H1 (cell line): Measurements from ENCODE around the gene LY9. TPM values are rescaled to one million over a fixed set of nuclear protein-coding genes. Genes with fewer than 3 reads are reported as not detected.

Experiments used
- CTCF ChIA-PET: fragments of 300-600 bp; sonication (Branson Sonifier 250); formaldehyde crosslinking; loops from one replicate; lab custom pipeline; 2021; ENCODE audit not compliant: partially characterized antibody; lab: Charles Lee
- POLR2A ChIA-PET: fragments of 300-600 bp; sonication (Branson Sonifier 250); formaldehyde crosslinking; loops from one replicate; lab custom pipeline; 2021; ENCODE audit warnings: inconsistent platforms; ENCODE audit not compliant: partially characterized antibody; lab: Charles Lee
- DNase-seq, 2 experiments: peaks; one replicate each; pipeline versions ENCODE4 v3.0.0 to v3.0.0-alpha.2; 2010 to 2022; ENCODE audit warnings: low spot score in 2 of 2, low read depth in 1 of 2, mixed read lengths in 1 of 2
- FAIRE-seq: peaks from 2 replicates; lab custom pipeline; 2011; peaks lifted over from hg19 to GRCh38; lab: Jason Lieb, UNC
- H2AFZ ChIP-seq: 2 replicates; pipeline ENCODE4 v1.8.1; 2012; ENCODE audit warnings: low read length, inconsistent platforms
- H2AK5ac ChIP-seq: 2 replicates; pipeline ENCODE4 v1.6.1; 2013; ENCODE audit warnings: low read depth, low read length
- H2BK120ac ChIP-seq: replicated peaks from 2 replicates; pipeline ENCODE3; 2013; ENCODE audit warnings: low read depth, low read length, inconsistent platforms
- H2BK12ac ChIP-seq: 2 replicates; pipeline ENCODE4 v1.6.1; 2013; ENCODE audit warnings: low read depth, low read length
- H2BK15ac ChIP-seq: 2 replicates; pipeline ENCODE4 v1.6.1; 2013; ENCODE audit warnings: low read length
- H2BK20ac ChIP-seq: 2 replicates; pipeline ENCODE4 v1.6.1; 2013; ENCODE audit warnings: low read length
- H2BK5ac ChIP-seq: 2 replicates; pipeline ENCODE4 v1.6.1; 2013; ENCODE audit warnings: low read depth, low read length
- H3K14ac ChIP-seq: 2 replicates; pipeline ENCODE4 v1.6.1; 2013; ENCODE audit warnings: inconsistent platforms; ENCODE audit not compliant: insufficient read length
- H3K18ac ChIP-seq: 2 replicates; pipeline ENCODE4 v1.6.1; 2013; ENCODE audit warnings: low read length; ENCODE audit errors: extremely low read depth
- H3K23ac ChIP-seq: 2 replicates; pipeline ENCODE4 v1.6.1; 2013; ENCODE audit warnings: inconsistent platforms; ENCODE audit not compliant: insufficient read length
- H3K23me2 ChIP-seq: 2 replicates; pipeline ENCODE4 v1.6.1; 2013; ENCODE audit warnings: low read depth, low read length
- H3K27ac ChIP-seq: 2 replicates; pipeline ENCODE4 v1.6.1; 2011; ENCODE audit warnings: low read depth, low read length, inconsistent platforms
- H3K27me3 ChIP-seq, 4 experiments: replicated peaks in 1 of 4; 1 replicate in 1 of 4; 2 replicates in 3 of 4; pipeline versions ENCODE4 v1.6.1 to v1.8.1; 2011 to 2013; ENCODE audit warnings: low read length in 3 of 4, mild to moderate bottlenecking in 3 of 4, inconsistent platforms in 2 of 4, mixed read lengths in 2 of 4, moderate library complexity in 1 of 4; ENCODE audit not compliant: control insufficient read depth in 3 of 4, insufficient read depth in 3 of 4; ENCODE audit errors: extremely low read depth in 1 of 4
- H3K36me3 ChIP-seq, 4 experiments: 2 replicates each; pipeline versions ENCODE4 v1.6.1 to v1.8.1; 2011 to 2013; ENCODE audit warnings: mild to moderate bottlenecking in 4 of 4, low read length in 3 of 4, moderate library complexity in 2 of 4, control low read depth in 1 of 4, inconsistent platforms in 1 of 4; ENCODE audit not compliant: insufficient read depth in 4 of 4, control insufficient read depth in 2 of 4
- H3K4ac ChIP-seq: replicated peaks from 2 replicates; pipeline ENCODE3; 2013; ENCODE audit warnings: low read length, low read depth, mixed read lengths, inconsistent platforms; ENCODE audit not compliant: insufficient read length
- H3K4me1 ChIP-seq, 4 experiments: replicated peaks in 1 of 4; 1 replicate in 1 of 4; 2 replicates in 3 of 4; pipeline versions ENCODE4 v1.6.1 to v1.8.1; 2011 to 2013; ENCODE audit warnings: low read length in 3 of 4, inconsistent platforms in 2 of 4, mixed read lengths in 1 of 4; ENCODE audit not compliant: insufficient read depth in 4 of 4, control insufficient read depth in 3 of 4
- H3K4me2 ChIP-seq, 2 experiments: 2 replicates each; pipeline versions ENCODE4 v1.6.1 to v1.8.1; 2011 to 2013; ENCODE audit warnings: low read depth in 2 of 2, low read length in 2 of 2, control low read depth in 1 of 2, inconsistent platforms in 1 of 2, mild to moderate bottlenecking in 1 of 2; ENCODE audit not compliant: insufficient read depth in 1 of 2
- H3K4me3 ChIP-seq, 4 experiments: fragments of 200-600, 300-600 bp in 1 of 4; sonication (generic), shearing (Covaris generic), sonication (Bioruptor Twin) in 1 of 4; 2 replicates each; pipeline versions ENCODE4 v1.5.1 to v1.8.1; 2011 to 2016; ENCODE audit warnings: low read length in 4 of 4, low read depth in 3 of 4, control low read depth in 2 of 4, inconsistent platforms in 2 of 4, mild to moderate bottlenecking in 2 of 4, mixed read lengths in 1 of 4, moderate library complexity in 1 of 4; ENCODE audit not compliant: insufficient read depth in 2 of 4; ENCODE audit errors: extremely low read depth in 1 of 4
- H3K56ac ChIP-seq: replicated peaks from 2 replicates; pipeline ENCODE3; 2013; ENCODE audit warnings: low read depth, mild to moderate bottlenecking, mixed read lengths, low read length, inconsistent platforms; ENCODE audit not compliant: insufficient read length
- H3K79me1 ChIP-seq: 2 replicates; pipeline ENCODE4 v1.6.1; 2013; ENCODE audit warnings: low read depth, low read length, control low read depth
- H3K79me2 ChIP-seq, 2 experiments: 2 replicates each; pipeline versions ENCODE4 v1.6.1 to v1.8.1; 2012 to 2013; ENCODE audit warnings: low read length in 2 of 2, mild to moderate bottlenecking in 2 of 2, inconsistent platforms in 1 of 2; ENCODE audit not compliant: insufficient read depth in 2 of 2, control insufficient read depth in 1 of 2
- H3K9ac ChIP-seq, 4 experiments: replicated peaks in 1 of 4; 1 replicate in 1 of 4; 2 replicates in 3 of 4; pipeline versions ENCODE4 v1.6.1 to v1.8.1; 2011 to 2013; ENCODE audit warnings: low read depth in 3 of 4, low read length in 3 of 4, control low read depth in 2 of 4, mild to moderate bottlenecking in 2 of 4, moderate library complexity in 2 of 4, inconsistent platforms in 1 of 4; ENCODE audit errors: extremely low read depth in 1 of 4
- H3K9me3 ChIP-seq, 2 experiments: 2 replicates each; pipeline versions ENCODE4 v1.6.1 to v1.8.1; 2012 to 2013; ENCODE audit warnings: mild to moderate bottlenecking in 2 of 2, moderate library complexity in 2 of 2, control low read depth in 1 of 2, inconsistent platforms in 1 of 2, low read depth in 1 of 2, low read length in 1 of 2, mixed read lengths in 1 of 2; ENCODE audit not compliant: insufficient read depth in 2 of 2
- H4K20me1 ChIP-seq, 2 experiments: replicated peaks in 1 of 2; 2 replicates each; pipeline versions ENCODE3 to v1.8.1; 2011 to 2013; ENCODE audit warnings: inconsistent platforms in 2 of 2, low read length in 2 of 2, mild to moderate bottlenecking in 1 of 2; ENCODE audit not compliant: insufficient read depth in 2 of 2, control insufficient read depth in 1 of 2
- H4K5ac ChIP-seq: 2 replicates; pipeline ENCODE4 v1.6.1; 2013; ENCODE audit warnings: low read length, low read depth, mixed read lengths, inconsistent platforms; ENCODE audit not compliant: insufficient read length
- H4K8ac ChIP-seq: 2 replicates; pipeline ENCODE4 v1.8.0; 2013; ENCODE audit warnings: mild to moderate bottlenecking, moderate library complexity, low read length, inconsistent platforms; ENCODE audit not compliant: insufficient read depth; ENCODE audit errors: extremely low read depth
- H4K91ac ChIP-seq: replicated peaks from 2 replicates; pipeline ENCODE3; 2013; ENCODE audit warnings: low read length, mixed read lengths, inconsistent platforms; ENCODE audit not compliant: insufficient read length
- CHD1 ChIP-seq: IDR thresholded peaks from 2 replicates; pipeline ENCODE4 v1.6.1; 2012; ENCODE audit warnings: low read depth, low read length, improper control_type of control experiment
- CREB1 ChIP-seq: IDR thresholded peaks from 2 replicates; pipeline ENCODE4 v1.6.1; 2012; ENCODE audit warnings: inconsistent platforms
- EGR1 ChIP-seq: IDR thresholded peaks from 2 replicates; pipeline ENCODE4 v1.6.1; 2011; ENCODE audit warnings: low read depth, low read length, borderline replicate concordance
- EP300 ChIP-seq, 2 experiments: IDR thresholded peaks; 1 replicate in 1 of 2; 2 replicates in 1 of 2; pipeline ENCODE4 v1.6.1; 2011 to 2012; ENCODE audit warnings: low read depth in 2 of 2, low read length in 2 of 2, mild to moderate bottlenecking in 2 of 2, borderline replicate concordance in 1 of 2, inconsistent platforms in 1 of 2, moderate library complexity in 1 of 2
- FOSL1 ChIP-seq: IDR thresholded peaks from 2 replicates; pipeline ENCODE4 v1.6.1; 2011; ENCODE audit warnings: mild to moderate bottlenecking, low read depth, low read length, moderate library complexity; ENCODE audit not compliant: insufficient read depth
- POLR2AphosphoS5 ChIP-seq: IDR thresholded peaks from 2 replicates; pipeline ENCODE4 v1.6.1; 2011; ENCODE audit warnings: low read depth, low read length
- RAD21 ChIP-seq, 2 experiments: IDR thresholded peaks in 1 of 2; conservative IDR thresholded peaks in 1 of 2; 2 replicates each; pipeline ENCODE4 v1.6.1; 2011; ENCODE audit warnings: low read depth in 2 of 2, low read length in 2 of 2, improper control_type of control experiment in 1 of 2, inconsistent platforms in 1 of 2, mild to moderate bottlenecking in 1 of 2, moderate library complexity in 1 of 2
- SIN3A ChIP-seq, 2 experiments: IDR thresholded peaks in 1 of 2; conservative IDR thresholded peaks in 1 of 2; 2 replicates each; pipeline ENCODE4 v1.6.1; 2011 to 2012; ENCODE audit warnings: low read length in 2 of 2, improper control_type of control experiment in 1 of 2, low read depth in 1 of 2, mild to moderate bottlenecking in 1 of 2
- TAF1 ChIP-seq: IDR thresholded peaks from 2 replicates; pipeline ENCODE4 v1.6.1; 2011; ENCODE audit warnings: mild to moderate bottlenecking, low read depth, low read length
- WGBS, 2 experiments: shearing (Covaris generic) in 1 of 2; methylation state at CpG; one replicate each; pipeline versions ENCODE4 v1.1.6 to v1.1.7; 2013 to 2015; ENCODE audit warnings: low lambda C conversion rate in 2 of 2, mixed read lengths in 2 of 2, inconsistent platforms in 1 of 2, low coverage in 1 of 2, missing lambda C conversion rate in 1 of 2; ENCODE audit not compliant: insufficient replicate concordance in 2 of 2, insufficient coverage in 1 of 2, insufficient read length in 1 of 2; ENCODE audit errors: extremely low coverage in 1 of 2, missing lambda C conversion rate in 1 of 2; 5-methylcytosine and 5-hydroxymethylcytosine counted together
- polyA plus RNA-seq, 7 experiments: library from polyadenylated mRNA; depleted of rRNA in 3 of 7; stranded (reverse) in 5 of 7; unstranded in 2 of 7; fragments of >200 nt in 5 of 7; fragments of 200-250 nt in 2 of 7; gene quantifications; 1 replicate in 5 of 7; 2 replicates in 1 of 7; 4 replicates in 1 of 7; pipeline versions ENCODE4 v1.2.1 to v1.2.3, GENCODE V29; 2011 to 2013; ENCODE audit warnings: missing spikeins in 2 of 7, mixed read lengths in 2 of 7
- total RNA-seq: library from RNA; stranded (reverse); fragmentation: NEBNext Ultra II Directional; extraction: Animal tissue kit (Norgen Biotek cat#: 25700); gene quantifications from 2 replicates; pipeline ENCODE4 v1.2.1, GENCODE V29; 2021

LY9 gene
- total and polyA plus RNA-seq, 2 of the 8 experiments (the other 6 are each of a cell fraction or from before 2014, with no cell fraction given), result not detected

DNA sequence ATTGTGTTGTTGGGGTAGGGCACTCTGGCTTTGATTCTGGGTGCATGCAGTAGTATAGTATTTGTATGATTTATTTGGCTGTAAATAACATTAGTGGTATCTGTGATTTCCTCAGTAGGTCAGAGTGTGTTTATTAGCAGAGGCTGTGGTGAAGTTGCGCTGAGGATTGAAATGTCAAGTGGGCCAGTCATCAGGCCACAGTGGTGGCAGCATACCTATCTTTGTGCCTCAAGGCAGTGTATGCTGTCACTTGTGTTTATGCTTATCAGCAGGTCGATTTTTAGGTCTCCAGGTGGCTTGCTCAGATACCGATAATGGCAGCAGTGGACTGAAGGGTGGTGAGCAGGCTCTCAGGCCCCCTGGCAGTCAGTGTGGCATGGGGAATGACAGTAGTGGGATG, 11.3 kb downstream of the LY9 start:
- H2AK5ac ChIP-seq, result no peak overlapping the region
- H3K4me2 ChIP-seq, result no peak overlapping the region
- no peaks in the 10 kb centered on the region for H3K9me3 ChIP-seq
- no peak overlapping the region for H4K91ac ChIP-seq
- no peak overlapping the region for H3K56ac ChIP-seq
- CTCF ChIA-PET, result interaction anchor here (0.7 to 2.7 kb wide), 13 partner anchors 9 to 126 kb away, joined by 3 to 16 read pairs (median 5); no protein-coding TSS in a partner anchor
- H3K79me2 ChIP-seq, result no peaks in the 10 kb centered on the region
- no peak overlapping the region for H2BK20ac ChIP-seq
- H3K23ac ChIP-seq, result no peak overlapping the region
- no peak overlapping the region for H2BK15ac ChIP-seq
- H2BK120ac ChIP-seq, result no peak overlapping the region
- no peak overlapping the region for H3K18ac ChIP-seq
- H3K4me1 ChIP-seq, result peaks cover 0 to 7% (median 2%) of the 10 kb centered on the region in 4 experiments; a peak in 3 of 7 replicates
- H3K36me3 ChIP-seq, result no peaks in the 10 kb centered on the region
- H3K27ac ChIP-seq, result no peak overlapping the region
- DNase-seq, result no peak
- no peak overlapping the region for H3K14ac ChIP-seq
- TF ChIP-seq CHD1 (no peak), SIN3A (conservative IDR thresholded peaks at IDR 0.05 in 1 of 2, IDR thresholded peaks at IDR 0.05 in 1 of 2; ENCODE audit: low read depth in 1 of 2, low read length in 2 of 2) (no peak), RAD21 (IDR thresholded peaks at IDR 0.05 in 1 of 2, conservative IDR thresholded peaks at IDR 0.05 in 1 of 2; ENCODE audit: low read depth in 2 of 2, low read length in 2 of 2) (no peak), EGR1 (no peak), CREB1 (no peak), POLR2AphosphoS5 (no peak), FOSL1 (no peak), EP300 (IDR thresholded peaks at IDR 0.05; ENCODE audit: borderline replicate concordance in 1 of 2, low read depth in 2 of 2, low read length in 2 of 2) (no peak), TAF1 (no peak)
- TF ChIP-seq, all 59 proteins: peak for 0
- no peaks in the 10 kb centered on the region for H3K27me3 ChIP-seq
- H4K8ac ChIP-seq, result no peak overlapping the region
- H3K4ac ChIP-seq, result no peak overlapping the region
- no peak overlapping the region for H2BK12ac ChIP-seq
- H3K79me1 ChIP-seq, result no peaks in the 10 kb centered on the region
- no peak overlapping the region for H4K5ac ChIP-seq
- no peaks in the 10 kb centered on the region for H3K23me2 ChIP-seq
- FAIRE-seq, result no peak
- 88% methylated on average over 3 of the region's 3 CpGs; no CpG with 5 or more reads in 1 of the 2 experiments for WGBS, 2 experiments
- no peak overlapping the region; a peak in 1 of 7 replicates for H3K9ac ChIP-seq
- 0 out of 2 replicates have a peak overlapping the region, but pooled peaks have one; percentile 12 for H2BK5ac ChIP-seq
- no peak overlapping the region for H3K4me3 ChIP-seq
- POLR2A ChIA-PET, result interaction anchor here (0.9 kb wide), 1 partner anchor 11 kb away, joined by 4 read pairs; no protein-coding TSS in a partner anchor
- no peak overlapping the region for H2AFZ ChIP-seq
- H4K20me1 ChIP-seq, result no peaks in the 10 kb centered on the region
